HTERT RPE-1 (cell line): ENCODE results near the gene CFAP99.

Experiments used
- in situ Hi-C: fragments of 300-500 bp; cut with MboI; formaldehyde crosslinking; loops from 4 replicates; pipeline ENCODE4 v1.14.3; 2020; ENCODE audit warnings: low sequenced_read_pairs

Gene CFAP99

DNA sequence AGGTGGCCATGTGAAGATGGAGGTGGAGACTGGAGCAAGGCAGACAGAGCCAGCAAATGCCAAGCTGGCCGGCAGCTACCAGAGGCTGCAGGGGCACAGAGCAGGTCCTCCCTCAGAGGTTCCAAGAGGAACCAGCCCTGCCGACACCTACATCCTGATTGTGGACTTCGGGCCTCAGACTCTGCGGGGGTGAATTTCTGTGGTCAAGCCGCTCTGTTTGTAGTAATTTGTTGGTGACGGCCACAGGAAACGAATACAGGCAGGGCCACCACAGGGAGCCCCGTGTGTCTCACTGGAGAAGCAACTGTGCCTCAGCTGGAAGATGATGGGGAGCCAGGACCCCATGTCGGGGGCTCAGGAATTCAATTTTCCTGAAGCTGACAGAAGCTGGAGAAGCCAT lies 28.6 kb upstream of the CFAP99 start:
- in situ Hi-C loops, result no loop called here

DNA sequence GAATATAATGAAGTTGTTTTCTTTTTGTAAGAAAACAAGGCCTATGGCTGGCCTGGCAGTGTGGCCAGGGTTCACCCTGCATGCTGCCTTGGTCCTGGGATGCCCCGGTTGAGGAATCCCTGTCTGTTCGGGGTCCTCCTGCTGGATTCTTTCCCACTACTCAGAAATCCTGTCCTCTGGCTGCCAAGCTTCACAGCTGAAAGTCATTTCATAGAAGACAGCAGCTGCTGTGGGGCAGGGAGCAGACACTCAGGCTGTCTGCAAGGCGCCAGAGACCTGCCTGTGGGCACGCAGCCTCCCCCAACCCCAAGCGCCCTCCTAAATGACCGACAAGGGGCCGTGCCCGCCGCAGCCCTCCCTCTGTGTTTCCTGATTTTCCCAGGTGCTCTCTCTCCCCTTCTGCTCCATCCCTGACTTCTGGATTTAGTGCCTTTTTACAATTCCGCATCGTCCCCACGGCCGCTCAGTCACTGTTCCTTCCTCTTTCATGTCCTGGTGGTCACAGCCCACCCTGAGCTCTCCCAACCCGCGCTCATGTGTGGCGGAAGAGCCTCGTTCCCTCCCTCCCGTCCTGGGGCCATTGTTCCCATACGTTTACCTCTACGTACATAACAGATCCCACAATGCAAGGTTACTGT lies 27.9 kb upstream of the CFAP99 start:
- in situ Hi-C loops, result no loop called here

DNA sequence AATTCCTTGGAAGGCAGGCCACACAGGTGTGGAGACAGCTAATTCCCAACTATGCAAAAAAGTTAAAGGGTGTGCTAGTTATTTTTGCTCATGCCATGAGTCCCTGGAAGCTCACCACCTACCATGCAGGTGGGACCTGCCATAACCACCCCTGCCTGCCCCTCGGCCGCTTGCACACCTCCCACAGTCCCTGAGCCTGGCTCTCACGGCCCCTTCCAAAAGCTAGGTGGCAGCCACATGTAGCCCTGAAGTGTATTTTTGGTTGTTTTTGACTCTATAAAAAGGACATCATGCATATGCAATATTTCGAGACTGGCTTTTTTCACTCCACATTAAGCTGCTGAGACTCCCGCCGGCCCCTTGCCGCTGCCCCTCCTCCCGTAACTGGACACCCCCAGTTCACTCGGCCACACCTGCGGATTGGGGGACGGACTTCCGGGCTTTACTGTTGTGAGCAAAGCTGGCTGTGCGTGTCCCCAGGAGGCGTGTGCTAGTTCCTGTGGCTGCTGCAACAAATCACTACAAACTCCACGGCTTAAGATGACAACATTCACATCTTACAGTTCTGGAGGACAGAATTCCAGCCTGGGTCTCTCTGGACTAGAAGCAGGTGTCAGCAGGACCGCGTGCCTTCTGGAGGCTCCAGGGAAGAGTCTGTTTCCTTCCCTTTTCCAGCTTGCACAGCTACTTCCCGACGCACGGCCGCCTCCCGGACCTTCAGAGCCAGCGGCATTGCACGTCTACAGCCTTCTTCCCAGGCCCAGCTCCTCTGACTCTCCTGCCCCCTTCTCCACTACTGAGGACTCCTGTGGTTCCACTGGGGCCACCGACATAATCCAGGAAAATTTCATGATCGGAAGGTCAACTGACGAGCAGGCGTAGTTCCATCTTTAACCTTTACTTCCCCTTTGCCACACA lies 25.1 kb upstream of the CFAP99 start:
- in situ Hi-C loops, result no loop called here

DNA sequence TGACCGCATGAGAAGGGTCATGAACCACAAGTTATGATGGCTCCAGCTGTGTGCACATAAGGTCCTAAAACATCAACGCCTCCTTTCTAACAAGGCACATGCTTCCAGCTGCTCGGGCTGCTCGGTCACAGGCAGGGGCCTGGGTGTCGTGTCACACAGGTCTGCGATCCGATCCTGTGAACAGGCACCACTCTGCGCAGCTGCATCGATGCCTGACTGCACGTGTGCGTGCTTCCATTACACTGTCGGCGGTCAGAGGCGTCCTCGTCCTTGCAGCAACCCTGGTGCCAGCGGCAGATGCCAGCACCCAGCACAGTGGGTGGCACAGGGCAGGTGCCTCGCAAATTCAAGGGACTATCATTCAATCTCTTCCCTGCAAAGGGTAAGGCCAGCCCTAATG lies 24.2 kb upstream of the CFAP99 start:
- in situ Hi-C loops, result no loop called here

DNA sequence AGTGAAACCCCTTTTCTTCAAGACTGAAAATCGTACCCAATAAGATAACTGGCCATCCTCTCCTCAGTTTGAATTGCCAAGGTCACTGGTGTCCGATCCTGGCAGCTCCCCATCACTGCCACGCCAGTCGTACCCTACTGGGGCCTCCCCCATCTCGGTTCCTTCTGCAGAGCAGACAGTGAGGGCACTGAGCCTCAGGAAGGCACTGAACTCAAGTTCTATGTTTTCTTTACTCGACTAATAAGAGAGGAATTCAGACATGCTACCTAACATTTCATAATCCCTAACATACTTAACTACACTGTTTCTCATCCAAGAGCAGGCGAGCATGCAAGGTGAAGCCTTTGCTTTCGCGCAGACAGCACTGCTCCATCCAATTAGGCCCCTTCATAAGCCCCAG lies 23.7 kb upstream of the CFAP99 start:
- in situ Hi-C loops, result no loop called here

DNA sequence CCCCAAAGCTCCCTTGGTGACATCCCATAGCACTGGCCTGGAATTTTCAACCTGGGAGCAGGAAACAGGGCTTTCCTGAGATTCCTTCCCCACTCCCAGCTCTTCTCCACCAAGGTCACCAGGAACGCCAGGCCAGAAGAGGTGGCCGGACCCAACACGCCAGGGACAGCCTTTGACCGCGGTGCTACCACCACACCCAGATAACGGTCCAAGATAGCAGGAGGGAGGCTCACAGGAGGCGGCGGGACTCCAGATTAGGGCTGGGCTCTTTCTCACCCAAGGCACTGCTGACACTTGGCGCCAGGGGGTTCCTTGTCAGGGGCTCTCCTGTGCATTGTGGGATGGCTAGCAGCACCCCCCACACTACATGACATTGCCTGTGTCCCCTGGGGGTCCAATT lies 23.2 kb upstream of the CFAP99 start:
- in situ Hi-C loops, result no loop called here

DNA sequence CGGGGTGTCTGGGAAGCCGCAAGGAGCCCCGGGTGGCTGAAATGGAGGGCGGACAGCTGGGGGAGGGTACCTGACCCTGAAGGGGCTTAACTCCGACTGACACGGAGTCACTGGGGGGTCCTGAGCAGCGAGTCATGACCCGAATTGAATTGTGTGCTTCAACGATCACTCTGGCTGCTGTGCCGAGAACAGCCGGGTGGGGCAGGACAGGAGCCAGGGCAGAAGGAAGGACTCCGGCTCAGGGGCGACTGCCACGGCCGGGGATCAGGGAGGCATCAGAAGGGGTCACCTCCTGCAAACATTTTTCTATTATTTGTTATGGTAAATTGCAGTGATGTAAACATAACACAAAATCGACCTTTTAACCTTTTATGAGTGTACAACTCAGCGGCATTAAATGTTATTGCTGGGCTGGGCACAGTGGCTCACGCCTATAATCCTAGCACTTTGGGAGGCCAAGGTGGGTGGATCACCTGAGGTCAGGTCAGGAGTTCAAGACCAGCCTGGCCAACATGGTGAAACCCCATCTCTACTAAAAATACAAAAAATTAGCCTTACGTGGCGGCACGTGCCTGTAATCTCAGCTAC lies 21.9 kb upstream of the CFAP99 start:
- in situ Hi-C loops, result no loop called here

DNA sequence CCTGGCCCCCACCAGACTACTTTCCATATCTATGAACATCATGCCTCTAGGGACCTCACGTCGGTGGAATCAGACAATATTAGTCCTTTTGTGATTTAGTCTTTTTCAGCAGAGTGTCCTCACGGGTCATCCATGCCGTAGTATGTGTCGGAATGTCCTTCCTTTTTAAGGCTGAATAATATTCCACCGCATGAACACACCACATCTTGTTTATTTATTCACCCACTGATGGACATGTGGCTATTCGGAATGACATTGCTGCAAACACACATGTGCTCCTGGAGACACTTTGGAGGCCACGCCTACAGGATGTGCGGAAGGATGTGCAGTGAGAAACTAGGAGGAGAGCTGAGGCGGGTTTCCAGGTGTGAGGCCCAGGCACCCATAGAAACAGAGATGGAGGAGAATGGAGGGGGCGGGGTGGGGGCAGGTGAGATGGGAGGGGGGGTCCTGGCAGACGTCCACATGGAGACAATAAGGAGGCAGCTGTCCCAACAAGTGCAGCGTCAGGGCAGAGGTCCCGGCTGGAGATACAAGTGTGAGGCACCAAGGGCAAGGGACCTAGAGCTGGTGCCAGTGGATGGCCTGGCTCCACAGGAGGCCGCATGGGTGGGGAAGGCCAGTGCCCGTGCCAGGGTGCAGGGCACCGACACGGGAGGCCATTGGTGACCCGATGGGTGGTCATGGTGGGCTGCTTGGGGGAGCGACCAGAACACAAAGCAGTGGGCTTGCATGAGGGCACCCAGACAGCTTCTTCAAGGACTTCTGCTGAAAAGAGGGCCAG lies 21.0 kb upstream of the CFAP99 start:
- in situ Hi-C loops, result no loop called here

DNA sequence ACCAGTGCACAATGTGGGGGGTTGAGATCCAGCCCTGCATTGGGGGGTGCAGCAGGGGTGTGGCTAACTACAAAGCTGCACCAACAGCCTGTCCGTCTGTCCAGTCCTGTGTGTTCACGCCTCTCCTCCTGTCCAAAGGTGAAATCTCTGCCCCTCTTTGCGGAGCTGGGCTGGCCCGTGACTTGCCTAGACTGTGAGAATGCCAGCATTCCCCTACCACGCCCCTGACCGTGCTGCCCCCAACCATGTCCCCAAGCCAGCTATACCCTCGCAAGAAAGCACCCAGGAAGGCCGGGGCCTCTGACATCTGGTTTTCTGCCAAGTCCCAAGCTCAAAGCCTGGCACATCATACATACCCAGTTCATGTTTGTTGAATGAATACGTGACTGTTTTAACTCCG lies 19.5 kb upstream of the CFAP99 start:
- in situ Hi-C loops, result no loop called here

DNA sequence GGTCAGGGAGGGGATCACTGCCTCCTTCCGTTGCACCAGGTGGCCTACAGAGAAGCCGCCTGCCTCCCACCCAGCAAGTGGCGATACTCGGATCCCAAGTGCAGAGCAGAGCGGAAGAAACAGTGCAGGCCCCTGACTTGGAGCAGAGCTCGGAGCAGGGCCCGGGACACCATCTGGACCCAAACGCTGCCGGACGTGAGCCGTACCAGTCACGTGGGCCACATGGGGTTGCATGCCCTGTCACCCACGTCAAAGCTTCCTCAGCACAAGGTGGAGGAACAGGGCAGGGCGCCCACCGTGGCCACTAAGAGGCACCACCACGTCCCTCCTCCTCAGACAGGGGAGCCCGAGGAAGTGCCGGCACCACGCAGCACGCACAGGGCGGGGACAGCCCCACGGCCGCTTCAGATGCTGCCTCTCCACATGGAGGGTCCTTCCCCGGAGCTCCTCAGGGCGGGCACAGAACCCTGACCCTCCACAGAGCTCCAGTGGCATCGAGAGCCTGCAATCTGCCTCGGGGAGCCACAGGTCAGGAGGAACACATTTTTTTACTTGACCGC lies 19.0 kb upstream of the CFAP99 start:
- in situ Hi-C loops, result no loop called here

DNA sequence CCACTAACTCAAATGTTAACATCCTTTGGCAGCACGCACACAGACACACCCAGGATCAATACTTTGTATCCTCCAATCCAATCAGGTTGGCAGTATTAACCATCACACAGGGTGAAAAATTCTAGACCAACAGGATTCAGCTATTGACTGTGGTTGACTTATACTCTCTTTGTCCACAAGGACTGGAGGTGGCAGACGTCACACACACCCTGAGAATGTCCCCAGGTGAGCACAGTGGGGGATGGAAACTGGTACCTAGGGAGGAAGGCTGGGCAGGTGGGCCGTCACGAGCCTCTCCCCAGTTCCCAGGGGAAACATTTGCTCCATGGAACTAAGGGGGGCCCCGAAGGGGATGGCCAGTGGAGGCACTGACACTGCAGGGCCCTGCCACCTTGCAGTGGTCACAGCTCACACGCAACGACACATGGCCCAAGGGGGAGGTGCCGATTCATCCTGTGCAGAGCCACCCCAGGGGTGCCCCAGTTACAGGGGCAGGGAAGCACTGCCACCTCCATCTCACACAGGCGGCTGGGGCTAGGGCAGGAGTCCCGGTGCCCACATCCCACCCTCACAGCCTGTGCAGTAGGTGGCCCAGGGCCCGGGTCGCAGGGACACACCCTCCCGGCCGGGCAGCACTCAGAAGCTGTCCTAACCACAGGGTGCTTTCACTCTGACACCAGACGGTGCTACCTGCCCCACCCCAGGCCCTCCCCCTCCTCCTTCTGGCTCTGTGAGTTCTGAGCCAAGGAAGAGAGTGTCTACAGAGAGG lies 17.7 kb upstream of the CFAP99 start:
- in situ Hi-C loops, result no loop called here

DNA sequence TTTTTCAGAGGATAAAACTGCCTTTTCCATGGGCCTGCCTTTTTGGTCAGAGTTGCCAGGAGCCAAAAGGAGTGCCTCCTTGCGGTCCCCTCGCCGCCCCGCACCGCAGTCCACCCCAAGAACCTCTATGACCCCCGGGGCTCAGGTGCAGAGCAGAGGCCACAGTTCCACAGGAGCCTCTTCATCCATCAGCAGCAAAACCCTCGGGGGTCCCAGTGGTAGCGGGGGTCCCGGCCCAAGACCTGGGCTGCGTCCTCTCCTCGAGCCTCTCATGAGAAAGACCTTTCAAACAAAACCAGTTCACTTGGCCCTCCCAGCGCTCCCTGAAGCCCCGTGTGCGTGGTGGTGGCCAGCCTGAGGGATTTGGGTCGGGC lies 17.2 kb upstream of the CFAP99 start:
- in situ Hi-C loops, result no loop called here

DNA sequence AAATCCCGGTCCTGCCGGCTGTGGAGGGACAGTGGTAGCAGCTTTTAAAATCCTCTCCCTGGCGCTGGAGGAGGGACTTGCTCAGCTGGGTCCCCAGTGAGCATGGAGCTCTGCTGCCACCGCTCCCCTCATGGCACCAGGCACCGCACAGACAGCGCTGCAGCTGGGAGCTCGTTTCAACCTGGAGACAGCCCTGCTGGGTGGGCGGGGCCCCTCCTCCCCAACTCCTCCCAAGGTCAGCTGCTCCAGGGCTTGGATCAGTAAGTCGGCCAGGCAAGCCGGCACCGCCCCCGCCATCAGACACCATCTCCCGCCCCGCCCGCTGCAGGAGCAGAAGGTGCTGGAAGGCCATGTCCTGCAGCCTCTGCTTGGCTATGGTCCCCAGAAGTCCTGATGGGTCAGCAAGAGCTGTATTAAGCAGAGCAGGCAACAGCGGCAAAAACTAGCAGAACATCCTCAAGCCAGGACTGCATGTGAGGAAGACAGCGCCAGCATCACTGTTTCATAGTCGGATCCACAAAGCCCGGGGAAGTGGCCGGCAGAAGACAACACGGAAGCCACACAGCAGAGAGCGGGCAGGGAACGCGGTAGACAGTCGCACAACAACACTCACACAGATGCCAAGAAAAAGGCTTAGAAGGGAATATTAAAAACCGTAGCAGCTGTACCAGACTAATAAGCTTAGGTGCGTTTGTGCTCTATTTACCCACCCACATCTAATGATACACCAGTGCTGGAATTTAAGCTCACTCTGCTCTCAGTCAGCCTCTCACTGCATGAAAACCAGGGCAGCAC lies 16.5 kb upstream of the CFAP99 start:
- in situ Hi-C loops, result no loop called here

DNA sequence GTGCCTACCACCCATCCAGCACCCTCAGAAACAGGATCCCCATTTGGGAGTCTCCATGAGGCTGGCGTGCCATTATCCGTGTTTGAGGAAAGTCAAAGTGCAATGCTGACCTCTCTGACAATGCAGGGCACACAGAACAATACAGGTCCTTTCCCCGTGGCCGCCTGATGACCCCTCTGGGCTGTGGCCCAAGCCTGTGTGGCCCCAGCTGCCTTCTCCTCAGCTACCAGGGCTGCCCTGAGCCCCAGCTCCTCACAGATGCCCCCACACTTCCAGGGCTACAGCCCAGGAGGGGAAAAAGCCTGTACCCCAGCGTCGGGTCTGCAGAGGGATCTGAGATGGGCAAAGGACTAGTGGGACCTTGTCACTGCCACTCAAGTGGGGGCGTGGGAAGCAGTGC lies 15.8 kb upstream of the CFAP99 start:
- in situ Hi-C loops, result no loop called here

DNA sequence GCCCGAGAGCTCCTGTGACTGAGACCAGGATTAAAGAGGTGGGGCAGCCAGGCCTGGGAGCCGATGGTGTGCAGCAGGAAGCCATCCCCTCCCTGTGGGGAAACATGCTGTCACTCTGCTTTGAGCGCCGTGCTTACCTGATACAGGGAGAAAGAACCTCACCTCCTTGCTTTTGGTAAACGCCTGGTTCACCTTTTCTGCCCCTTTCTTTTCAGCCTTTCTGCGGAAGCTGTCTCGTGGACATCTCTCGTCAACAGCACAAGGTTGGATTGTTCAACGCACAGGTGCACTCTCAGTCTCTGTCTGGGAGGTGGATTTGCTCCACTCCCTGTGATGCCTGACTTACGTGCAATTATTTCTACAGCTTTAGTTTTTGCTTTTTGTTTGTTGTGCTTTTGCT lies 12.3 kb upstream of the CFAP99 start:
- in situ Hi-C loops, result no loop called here

DNA sequence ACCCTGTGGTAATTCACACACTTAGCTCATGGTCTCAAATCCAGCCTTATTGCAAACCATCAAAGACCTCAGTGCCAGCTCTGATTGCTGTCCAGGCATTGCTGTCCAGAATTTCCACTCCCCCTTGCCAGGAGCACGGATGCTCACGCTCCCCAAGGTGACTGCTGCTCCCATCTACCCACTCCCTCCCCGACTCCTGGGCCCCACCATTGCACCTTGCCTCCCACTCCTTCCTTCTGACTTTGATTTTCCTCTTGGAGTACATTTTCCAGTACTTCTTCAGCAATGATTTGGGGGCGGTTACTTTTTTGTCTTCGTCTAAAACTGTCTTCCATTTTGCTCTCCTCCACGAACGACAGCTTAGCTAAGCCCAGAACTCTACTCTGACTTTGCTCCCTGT lies 11.8 kb upstream of the CFAP99 start:
- in situ Hi-C loops, result no loop called here

DNA sequence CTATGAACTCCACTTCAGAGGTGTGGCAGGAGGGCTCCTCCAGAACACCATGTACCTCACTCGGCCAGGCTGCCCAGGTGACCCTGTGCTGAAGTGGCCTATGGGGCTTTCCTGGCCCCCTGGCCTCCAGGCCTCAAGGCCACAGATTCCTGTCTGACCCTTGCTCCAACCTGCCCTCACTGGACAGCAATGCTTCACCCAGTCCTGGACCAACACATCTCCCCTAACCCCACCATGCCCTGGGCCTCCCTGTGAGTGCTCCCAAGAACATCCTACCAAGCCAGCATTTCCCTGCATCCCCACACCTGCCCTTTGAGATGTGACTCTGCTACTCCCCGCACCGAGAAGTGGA lies 10.8 kb upstream of the CFAP99 start:
- in situ Hi-C loops, result no loop called here

DNA sequence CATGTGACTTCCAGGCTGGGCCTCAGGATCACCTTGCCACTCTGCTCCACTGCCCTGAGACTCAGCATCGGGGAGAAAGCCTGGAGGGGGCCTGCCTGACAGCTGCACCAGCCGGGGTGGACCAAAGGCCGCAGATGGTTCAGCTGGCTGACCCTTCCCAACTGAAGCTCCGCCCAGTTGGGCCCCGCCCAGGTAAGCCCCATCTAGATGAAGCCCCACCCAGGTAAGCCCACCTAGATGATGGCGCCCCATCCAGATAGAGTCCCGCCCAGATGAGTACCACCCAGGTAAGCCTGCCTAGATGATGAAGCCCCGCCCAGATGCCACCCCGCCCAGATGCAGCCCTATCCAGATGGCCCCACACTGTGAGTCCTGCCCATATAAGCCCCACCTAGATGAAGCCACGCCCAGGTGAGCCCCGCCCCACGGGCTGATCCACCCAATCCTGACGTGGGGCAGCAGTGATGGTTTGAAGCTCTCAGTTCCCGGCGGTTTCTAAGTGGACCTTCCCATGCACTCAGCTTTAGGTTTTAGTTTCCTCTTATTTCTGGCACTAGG lies 10.3 kb upstream of the CFAP99 start:
- in situ Hi-C loops, result no loop called here

DNA sequence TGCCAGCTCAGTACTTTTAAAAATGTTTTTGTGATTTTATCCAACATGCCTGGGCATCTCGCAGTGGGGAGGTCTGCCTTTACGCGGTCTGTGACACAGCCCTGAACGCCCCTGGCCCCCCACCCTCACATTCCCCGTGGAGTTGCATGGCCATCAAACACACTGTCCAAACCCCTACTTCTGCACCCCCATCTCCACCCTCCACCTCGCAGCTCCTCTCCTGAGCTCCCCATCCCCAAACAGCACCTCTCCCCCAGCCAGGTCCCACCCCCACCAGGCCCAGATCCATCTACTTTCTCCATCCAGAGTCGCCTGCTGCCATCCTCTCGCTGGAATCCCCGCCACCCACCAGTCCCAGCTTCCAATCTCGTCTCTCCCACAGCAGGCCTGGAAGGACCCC lies 9.8 kb upstream of the CFAP99 start:
- in situ Hi-C loops, result no loop called here
